LNCaP clone FGC (cell line): ENCODE data around the gene CCDC107.

Experiments used
- DNase-seq: peaks from one replicate; pipeline ENCODE4 v3.0.0-alpha.2; 2011; ENCODE audit warnings: low read depth
- H3K4me3 ChIP-seq: 2 replicates; pipeline ENCODE4 v1.5.1; 2011; ENCODE audit warnings: mild to moderate bottlenecking, low read depth, low read length, control low read depth
- CTCF ChIP-seq: IDR thresholded peaks from 2 replicates; pipeline ENCODE4 v1.5.1; 2012; ENCODE audit warnings: mild to moderate bottlenecking; ENCODE audit not compliant: control insufficient read depth, insufficient read depth; ENCODE audit errors: extremely low read depth

CCDC107 gene

GRCh38 chr9:35650341-35651158 is 7.5 kb upstream of the CCDC107 start, which contains the start of gene SIT1:
Gene SIT1 (minus strand): TSS chr9:35650931. CDS start chr9:35650853, 78 bp downstream.
- no peak within 1 kb of the TSS for H3K4me3 ChIP-seq
- DNase-seq = no peak
- TF ChIP-seq CTCF = no peak

GRCh38 chr9:35651956-35652828 is 5.9 kb upstream of the CCDC107 start:
- H3K4me3 ChIP-seq = no peak overlapping the region
- no peak for DNase-seq
- no peak for TF ChIP-seq CTCF

- H3K4me3 ChIP-seq = no peak overlapping the region
- no peak for DNase-seq
- TF ChIP-seq CTCF = no peak
These were observed 5.3 kb upstream of the CCDC107 start for GRCh38 chr9:35652829-35653209.

DNA sequence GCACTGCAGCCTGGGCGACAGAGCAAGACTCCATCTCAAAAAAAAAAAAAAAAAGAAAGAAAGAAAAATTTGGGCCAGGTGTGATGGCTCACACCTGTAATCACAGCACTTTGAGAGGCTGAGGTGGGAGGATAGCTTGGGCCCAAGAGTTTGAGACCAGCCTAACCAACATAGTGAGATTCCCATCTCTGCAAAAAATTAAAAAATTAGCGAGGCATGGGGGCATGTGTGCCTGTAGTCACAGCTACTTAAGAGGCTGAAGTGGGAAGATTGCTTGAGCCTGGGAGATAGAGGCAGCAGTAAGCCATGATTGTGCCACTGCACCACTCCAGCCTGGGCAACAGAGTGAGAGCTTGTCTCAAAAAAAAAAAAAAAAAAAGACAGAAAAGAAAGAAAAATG is 4.5 kb upstream of the CCDC107 start:
- DNase-seq = no peak
- H3K4me3 ChIP-seq = no peak overlapping the region
- no peak for TF ChIP-seq CTCF

GRCh38 chr9:35656348-35656747 is 1.7 kb upstream of the CCDC107 start:
- no peak overlapping the region for H3K4me3 ChIP-seq
- no peak for DNase-seq
- no peak for TF ChIP-seq CTCF

GRCh38 chr9:35656831-35657545 is 1.1 kb upstream of the CCDC107 start:
- peak overlapping the region; percentile 34 for H3K4me3 ChIP-seq
- no peak for TF ChIP-seq CTCF
- DNase-seq = no peak
